ENCODE results near the gene CCL22. TPM values are rescaled to one million over a fixed set of nuclear protein-coding genes. Genes with fewer than 3 reads are reported as not detected.

CCL22 gene
- total and polyA plus RNA-seq, 2 donors (not counting 3 experiments of a cell fraction or from before 2014, with no cell fraction given) = not detected

DNA sequence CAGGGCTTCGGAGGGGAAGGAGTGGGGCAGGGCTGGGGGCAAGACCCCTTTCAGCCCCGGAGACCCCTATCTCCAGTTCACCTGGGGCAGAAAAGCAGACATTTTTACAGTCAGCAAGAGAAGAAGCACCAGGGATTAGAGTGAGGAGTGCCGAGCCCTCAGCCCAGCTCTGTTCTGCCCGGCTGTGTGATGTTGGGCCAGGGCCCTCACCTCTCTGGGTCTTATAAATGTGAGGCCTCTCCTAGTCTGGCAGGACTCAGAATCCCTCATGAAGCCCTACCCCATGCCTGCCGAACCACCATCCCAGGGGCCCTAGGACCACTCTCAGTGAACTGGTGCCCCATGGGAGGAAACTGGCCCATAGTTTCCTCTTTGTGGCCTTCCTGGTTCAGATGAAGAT lies 26.5 kb downstream of the CCL22 start:
- DNase-seq (ENCODE audit: low read depth, low spot score) = no peak
- Histone ChIP-seq H3K4me2 (ENCODE audit: insufficient read depth, low read length) (no peak overlapping the region), H3K4me1 (ENCODE audit: control insufficient read depth, extremely low read depth, insufficient read depth, low read length) (peaks cover 19% of the 10 kb centered on the region), H3K9ac (replicated peaks; ENCODE audit: extremely low read depth, insufficient read depth, low read length) (no peak overlapping the region), H3K27me3 (ENCODE audit: control insufficient read depth in 2 of 2, insufficient read depth in 2 of 2, low read length in 2 of 2) (peaks cover 0 to 2% of the 10 kb centered on the region in 2 experiments), H3K79me2 (ENCODE audit: control insufficient read depth, insufficient read depth, low read length) (no peaks in the 10 kb centered on the region), H3K9me1 (replicated peaks; ENCODE audit: control insufficient read depth, extremely low read depth, insufficient read depth, low read length) (no peaks in the 10 kb centered on the region), H3K9me3 (replicated peaks; ENCODE audit: control insufficient read depth, insufficient read depth, low read length) (no peaks in the 10 kb centered on the region), H4K20me1 (replicated peaks; ENCODE audit: control insufficient read depth, extremely low read depth, insufficient read depth, low read length) (no peaks in the 10 kb centered on the region), H3K27ac (ENCODE audit: insufficient read depth, low read depth, low read length) (no peak overlapping the region), H3K4me3 (replicated peaks in 1 of 3; ENCODE audit: insufficient read depth in 1 of 3, low read depth in 1 of 3, low read length in 3 of 3) (no peak overlapping the region), H3K36me3 (ENCODE audit: control insufficient read depth in 2 of 2, extremely low read depth in 1 of 2, insufficient read depth in 2 of 2, low read length in 2 of 2) (no peaks in the 10 kb centered on the region), H2AFZ (ENCODE audit: low read depth, low read length) (no peak overlapping the region)
- ChIA-PET POLR2A (no interaction called here), CTCF (interaction anchor here (1.0 kb wide), 1 partner anchor 33 kb away, joined by 3 read pairs; no protein-coding TSS in a partner anchor)
- BruUV-seq (replicated peaks) = no TSS peak
- dilution Hi-C loops (cut with MboI; ENCODE audit: extremely low pct_ligation_motif_present, low sequenced_read_pairs) (no loop called here), intact Hi-C loops (cut with micrococcal nuclease) (no loop called here)
- no peak for FAIRE-seq
- no peak for TF ChIP-seq JUN (IDR thresholded peaks at IDR 0.05; ENCODE audit: borderline replicate concordance, insufficient read depth, insufficient read length, low read depth)
- no peak for TF ChIP-seq POLR2AphosphoS5 (IDR thresholded peaks at IDR 0.05; ENCODE audit: insufficient read depth, low read depth, low read length)
- TF ChIP-seq, protein P1, sequence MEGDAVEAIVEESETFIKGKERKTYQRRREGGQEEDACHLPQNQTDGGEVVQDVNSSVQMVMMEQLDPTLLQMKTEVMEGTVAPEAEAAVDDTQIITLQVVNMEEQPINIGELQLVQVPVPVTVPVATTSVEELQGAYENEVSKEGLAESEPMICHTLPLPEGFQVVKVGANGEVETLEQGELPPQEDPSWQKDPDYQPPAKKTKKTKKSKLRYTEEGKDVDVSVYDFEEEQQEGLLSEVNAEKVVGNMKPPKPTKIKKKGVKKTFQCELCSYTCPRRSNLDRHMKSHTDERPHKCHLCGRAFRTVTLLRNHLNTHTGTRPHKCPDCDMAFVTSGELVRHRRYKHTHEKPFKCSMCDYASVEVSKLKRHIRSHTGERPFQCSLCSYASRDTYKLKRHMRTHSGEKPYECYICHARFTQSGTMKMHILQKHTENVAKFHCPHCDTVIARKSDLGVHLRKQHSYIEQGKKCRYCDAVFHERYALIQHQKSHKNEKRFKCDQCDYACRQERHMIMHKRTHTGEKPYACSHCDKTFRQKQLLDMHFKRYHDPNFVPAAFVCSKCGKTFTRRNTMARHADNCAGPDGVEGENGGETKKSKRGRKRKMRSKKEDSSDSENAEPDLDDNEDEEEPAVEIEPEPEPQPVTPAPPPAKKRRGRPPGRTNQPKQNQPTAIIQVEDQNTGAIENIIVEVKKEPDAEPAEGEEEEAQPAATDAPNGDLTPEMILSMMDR (IDR thresholded peaks at IDR 0.05; ENCODE audit: extremely low read depth in 1 of 2, insufficient read depth in 1 of 2, low read depth in 1 of 2, low read length in 2 of 2) = no peak
- no peak for TF ChIP-seq MYC (IDR thresholded peaks at IDR 0.05; ENCODE audit: low read depth, low read length)
- no peak for TF ChIP-seq FOS (IDR thresholded peaks at IDR 0.05; ENCODE audit: borderline replicate concordance, insufficient read depth, low read length)
- no peak for TF ChIP-seq POLR2A (IDR thresholded peaks at IDR 0.05; ENCODE audit: low read depth, low read length)
